ENCODE measurements around the gene FN1. TPM values are rescaled to one million over a fixed set of nuclear protein-coding genes. Genes with fewer than 3 reads are reported as not detected.

FN1 gene
- total and polyA plus RNA-seq, 2 of the 8 experiments (the other 6 are each of a cell fraction or from before 2014, with no cell fraction given) = 42.9 to 109 TPM

DNA sequence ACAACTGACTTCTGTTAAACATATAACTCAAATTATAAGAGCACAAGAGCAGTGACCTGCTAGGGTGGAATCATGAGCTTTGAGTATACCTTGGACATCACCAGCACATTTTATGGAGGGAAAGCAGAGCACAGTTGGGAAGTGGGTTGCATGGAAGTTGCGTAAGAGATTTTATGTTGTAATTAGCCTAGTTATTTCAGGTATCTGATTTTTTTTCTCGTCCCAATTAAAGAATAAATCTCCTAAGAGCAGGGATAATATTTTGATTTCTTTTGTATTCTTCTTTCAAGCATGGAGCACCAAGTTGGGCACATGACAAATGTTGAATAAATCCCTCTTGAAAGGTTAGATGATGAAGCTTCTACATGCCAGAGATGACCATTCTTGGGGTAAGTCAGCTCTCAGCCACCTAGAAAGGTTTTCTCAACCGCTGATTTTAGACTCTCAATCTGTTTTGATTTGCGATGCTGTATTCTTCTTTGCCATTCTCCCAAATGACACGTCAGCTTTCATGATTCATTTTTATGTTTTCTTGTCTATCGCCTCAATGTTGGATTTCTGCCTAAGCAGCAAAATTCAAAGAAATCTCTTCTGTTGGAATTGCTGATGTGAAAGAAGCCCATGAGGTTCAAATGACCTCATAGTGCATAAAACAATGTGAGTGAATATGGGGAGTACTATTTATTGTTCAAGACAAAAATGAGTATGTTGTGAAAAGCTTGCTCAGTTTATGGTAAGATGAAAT lies 15.3 kb upstream of the FN1 start:
- no peak overlapping the region for H3K18ac ChIP-seq (ENCODE audit: extremely low read depth, low read length)
- H2BK5ac ChIP-seq (ENCODE audit: low read depth, low read length) = no peak overlapping the region
- no peak overlapping the region for H3K4me2 ChIP-seq (ENCODE audit: insufficient read depth in 1 of 2, low read depth in 2 of 2, low read length in 2 of 2)
- ChIA-PET POLR2A (ENCODE audit: partially characterized antibody) (interaction anchor here (2.3 kb wide), 1 partner anchor 14 kb away, joined by 5 read pairs; no protein-coding TSS in a partner anchor), CTCF (ENCODE audit: partially characterized antibody) (interaction anchor here (1.0 kb wide), 2 partner anchors 357 to 375 kb away, joined by 3 read pairs; no protein-coding TSS in a partner anchor)
- no peaks in the 10 kb centered on the region for H3K9me3 ChIP-seq (ENCODE audit: insufficient read depth in 2 of 2, low read depth in 1 of 2, low read length in 1 of 2)
- no peak overlapping the region for H4K91ac ChIP-seq (replicated peaks; ENCODE audit: insufficient read length, low read length)
- H2AK5ac ChIP-seq (ENCODE audit: low read depth, low read length) = no peak overlapping the region
- no peak overlapping the region for H3K27ac ChIP-seq (ENCODE audit: low read depth, low read length)
- no peak overlapping the region for H2BK120ac ChIP-seq (replicated peaks; ENCODE audit: low read depth, low read length)
- no peak overlapping the region for H3K56ac ChIP-seq (replicated peaks; ENCODE audit: insufficient read length, low read depth, low read length)
- H2BK15ac ChIP-seq (ENCODE audit: low read length) = no peak overlapping the region
- 88% methylated on average over 6 of the region's 6 CpGs; no CpG with 5 or more reads in 1 of the 2 experiments for WGBS, 2 experiments (ENCODE audit: extremely low coverage in 1 of 2, insufficient coverage in 1 of 2, insufficient read length in 1 of 2, insufficient replicate concordance in 2 of 2, low coverage in 1 of 2, low lambda C conversion rate in 2 of 2, missing lambda C conversion rate in 1 of 2)
- no peak overlapping the region for H3K23ac ChIP-seq (ENCODE audit: insufficient read length)
- TF ChIP-seq ZNF274 (IDR thresholded peaks at IDR 0.05; ENCODE audit: borderline replicate concordance, extremely low read depth, low read length) (no peak), ASH2L (IDR thresholded peaks at IDR 0.05; ENCODE audit: low read length) (no peak), CEBPB (IDR thresholded peaks at IDR 0.05; ENCODE audit: low read depth, low read length) (peak; percentile 53; the same call in 1 of the 2 replicates), FOSL1 (IDR thresholded peaks at IDR 0.05; ENCODE audit: insufficient read depth, low read depth, low read length) (no peak), HDAC6 (IDR thresholded peaks at IDR 0.05; ENCODE audit: low read depth, low read length) (no peak)
- H3K79me2 ChIP-seq (ENCODE audit: control insufficient read depth in 1 of 2, insufficient read depth in 2 of 2, low read length in 2 of 2) = no peaks in the 10 kb centered on the region
- H3K23me2 ChIP-seq (ENCODE audit: low read depth, low read length) = no peaks in the 10 kb centered on the region
- DNase-seq (ENCODE audit: low read depth in 1 of 2, low spot score in 2 of 2) (no peak), FAIRE-seq (no peak)
- no peak overlapping the region for H2AFZ ChIP-seq (ENCODE audit: low read length)
- H2BK12ac ChIP-seq (ENCODE audit: low read depth, low read length) = no peak overlapping the region
- no peaks in the 10 kb centered on the region for H3K4me1 ChIP-seq (replicated peaks in 1 of 4; ENCODE audit: control insufficient read depth in 3 of 4, insufficient read depth in 4 of 4, low read length in 3 of 4)
- no peak overlapping the region for H3K4ac ChIP-seq (replicated peaks; ENCODE audit: insufficient read length, low read depth, low read length)
- no peak overlapping the region for H3K4me3 ChIP-seq (ENCODE audit: extremely low read depth in 1 of 4, insufficient read depth in 2 of 4, low read depth in 3 of 4, low read length in 4 of 4)
- no peaks in the 10 kb centered on the region for H3K27me3 ChIP-seq (replicated peaks in 1 of 4; ENCODE audit: control insufficient read depth in 3 of 4, extremely low read depth in 1 of 4, insufficient read depth in 3 of 4, low read length in 3 of 4)
- no peaks in the 10 kb centered on the region for H3K79me1 ChIP-seq (ENCODE audit: low read depth, low read length)
- no peak overlapping the region for H4K5ac ChIP-seq (ENCODE audit: insufficient read length, low read depth, low read length)
- no peak overlapping the region for H2BK20ac ChIP-seq (ENCODE audit: low read length)
- H3K9ac ChIP-seq (replicated peaks in 1 of 4; ENCODE audit: extremely low read depth in 1 of 4, low read depth in 3 of 4, low read length in 3 of 4) = no peak overlapping the region
- H3K36me3 ChIP-seq (ENCODE audit: control insufficient read depth in 2 of 4, insufficient read depth in 4 of 4, low read length in 3 of 4) = no peaks in the 10 kb centered on the region
- H3K14ac ChIP-seq (ENCODE audit: insufficient read length) = no peak overlapping the region
- H4K8ac ChIP-seq (ENCODE audit: extremely low read depth, insufficient read depth, low read length) = no peak overlapping the region
- no peaks in the 10 kb centered on the region for H4K20me1 ChIP-seq (replicated peaks in 1 of 2; ENCODE audit: control insufficient read depth in 1 of 2, insufficient read depth in 2 of 2, low read length in 2 of 2)
